ENCODE data around the gene KCNIP4.
"Not testable (repeated sequence)": the region's sequence is repeated elsewhere in the genome, so short reads cannot be mapped to it uniquely, and the experiment has no call there.

The KCNIP4 gene

DNA sequence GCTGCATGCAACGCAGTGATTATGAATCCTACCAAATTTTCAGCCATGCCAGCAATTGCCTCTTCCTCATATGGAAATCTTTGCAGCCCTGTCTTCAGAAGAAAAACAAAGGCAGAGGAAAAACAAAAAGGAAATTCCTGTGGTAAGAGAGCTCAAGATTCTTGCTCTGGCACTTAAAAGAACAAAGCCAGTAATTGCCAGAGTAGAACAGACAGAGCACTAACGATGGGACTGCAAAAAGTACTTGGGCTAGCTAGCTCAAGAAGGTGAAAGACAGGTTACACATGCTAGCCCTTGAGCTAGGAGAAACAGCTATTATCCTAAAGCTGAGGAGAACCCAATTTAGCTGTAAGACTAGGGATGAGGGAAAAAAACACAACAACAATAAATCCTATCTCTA, 582.3 kb downstream of the KCNIP4 start:
- Histone ChIP-seq H3K4me3 (replicated peaks; ENCODE audit: insufficient read depth, low read length) (no peak overlapping the region), H3K27ac (replicated peaks) (no peak overlapping the region), H3K27me3 (ENCODE audit: insufficient read depth, poor library complexity, severe bottlenecking) (no peaks in the 10 kb centered on the region)
- TF ChIP-seq POLR2AphosphoS5 (IDR thresholded peaks at IDR 0.05; ENCODE audit: low read depth) (no peak), GABPA (IDR thresholded peaks at IDR 0.05; ENCODE audit: low read depth) (no peak)
- DNase-seq (ENCODE audit: low read depth in 1 of 2, low spot score in 1 of 2), result no peak

DNA sequence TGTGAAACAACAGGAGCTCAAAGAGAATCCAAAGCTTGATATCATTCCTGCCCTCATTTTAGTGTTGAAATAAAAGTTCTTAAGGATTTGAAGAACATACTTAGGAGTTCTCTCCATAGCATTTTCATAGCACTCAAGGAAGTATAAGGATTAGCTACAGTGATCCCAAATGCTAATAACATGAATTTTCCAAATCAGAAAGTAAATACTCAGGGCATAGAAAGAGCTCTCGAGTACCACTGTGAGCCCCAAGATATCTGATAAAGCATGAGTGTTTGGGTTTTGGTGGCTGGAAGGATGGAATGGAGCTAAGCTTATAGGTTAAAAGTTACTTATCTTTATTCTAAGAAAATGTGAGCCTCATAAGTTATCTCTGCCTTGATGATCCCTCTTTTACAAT, 584.9 kb downstream of the KCNIP4 start:
- no peak for DNase-seq (ENCODE audit: low read depth in 1 of 2, low spot score in 1 of 2)
- H3K4me3 ChIP-seq (replicated peaks; ENCODE audit: insufficient read depth, low read length), result no peak overlapping the region
- H3K27me3 ChIP-seq (ENCODE audit: insufficient read depth, poor library complexity, severe bottlenecking), result no peaks in the 10 kb centered on the region
- no peak overlapping the region for H3K27ac ChIP-seq (replicated peaks)
- TF ChIP-seq, protein P1, sequence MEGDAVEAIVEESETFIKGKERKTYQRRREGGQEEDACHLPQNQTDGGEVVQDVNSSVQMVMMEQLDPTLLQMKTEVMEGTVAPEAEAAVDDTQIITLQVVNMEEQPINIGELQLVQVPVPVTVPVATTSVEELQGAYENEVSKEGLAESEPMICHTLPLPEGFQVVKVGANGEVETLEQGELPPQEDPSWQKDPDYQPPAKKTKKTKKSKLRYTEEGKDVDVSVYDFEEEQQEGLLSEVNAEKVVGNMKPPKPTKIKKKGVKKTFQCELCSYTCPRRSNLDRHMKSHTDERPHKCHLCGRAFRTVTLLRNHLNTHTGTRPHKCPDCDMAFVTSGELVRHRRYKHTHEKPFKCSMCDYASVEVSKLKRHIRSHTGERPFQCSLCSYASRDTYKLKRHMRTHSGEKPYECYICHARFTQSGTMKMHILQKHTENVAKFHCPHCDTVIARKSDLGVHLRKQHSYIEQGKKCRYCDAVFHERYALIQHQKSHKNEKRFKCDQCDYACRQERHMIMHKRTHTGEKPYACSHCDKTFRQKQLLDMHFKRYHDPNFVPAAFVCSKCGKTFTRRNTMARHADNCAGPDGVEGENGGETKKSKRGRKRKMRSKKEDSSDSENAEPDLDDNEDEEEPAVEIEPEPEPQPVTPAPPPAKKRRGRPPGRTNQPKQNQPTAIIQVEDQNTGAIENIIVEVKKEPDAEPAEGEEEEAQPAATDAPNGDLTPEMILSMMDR (IDR thresholded peaks at IDR 0.05; ENCODE audit: insufficient read depth, low read length), result no peak
- TF ChIP-seq GABPA (IDR thresholded peaks at IDR 0.05; ENCODE audit: low read depth), result no peak
- no peak for TF ChIP-seq POLR2AphosphoS5 (IDR thresholded peaks at IDR 0.05; ENCODE audit: low read depth)
- no peak for TF ChIP-seq SPI1 (IDR thresholded peaks at IDR 0.05; ENCODE audit: borderline replicate concordance, low read depth)

DNA sequence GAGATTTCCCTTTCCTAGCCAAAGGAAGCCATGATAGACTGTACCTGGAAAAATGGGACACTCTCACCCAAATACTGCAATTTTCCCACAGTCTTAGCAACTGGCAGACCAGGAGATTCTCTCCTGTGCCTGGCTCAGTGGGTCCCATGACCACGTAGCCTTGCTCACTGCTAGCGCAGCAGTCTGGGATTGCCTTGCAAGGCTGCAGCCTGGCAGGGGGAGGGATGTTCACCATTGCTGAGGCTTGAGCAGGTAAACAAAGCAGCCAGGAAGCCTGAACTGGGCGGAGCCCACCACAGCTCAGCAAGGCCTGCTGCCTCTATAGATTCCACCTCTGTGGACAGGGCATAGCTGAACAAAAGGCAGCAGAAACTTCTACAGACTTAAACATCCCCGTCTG, 596.2 kb downstream of the KCNIP4 start:
- not testable (repeated sequence) for H3K27ac ChIP-seq (replicated peaks); H3K4me3 ChIP-seq (replicated peaks; ENCODE audit: insufficient read depth, low read length); H3K27me3 ChIP-seq (ENCODE audit: insufficient read depth, poor library complexity, severe bottlenecking); DNase-seq (ENCODE audit: low read depth in 1 of 2, low spot score in 1 of 2)

DNA sequence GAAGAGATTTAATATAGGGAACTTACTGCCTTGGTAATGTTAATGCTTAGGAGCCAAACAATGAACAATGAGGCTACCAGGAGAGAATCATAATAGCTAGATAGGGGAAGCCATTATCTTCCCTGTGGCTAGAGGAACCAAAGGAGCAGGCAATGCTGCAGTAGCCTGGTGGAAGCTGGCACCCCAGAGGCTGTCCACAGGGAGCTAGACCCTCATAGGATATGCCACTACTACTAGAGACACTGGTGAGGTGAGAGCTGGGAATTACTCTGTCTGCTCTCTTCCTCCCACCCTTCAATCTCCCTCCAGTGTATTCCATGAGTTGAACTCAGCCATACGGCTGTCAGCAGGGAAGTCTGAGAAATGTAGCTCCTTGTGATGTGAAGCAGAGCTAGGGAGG, 601.4 kb downstream of the KCNIP4 start:
- TF ChIP-seq, protein P1 (IDR thresholded peaks at IDR 0.05; ENCODE audit: insufficient read depth, low read length), result no peak
- TF ChIP-seq SPI1 (IDR thresholded peaks at IDR 0.05; ENCODE audit: borderline replicate concordance, low read depth) (no peak), POLR2AphosphoS5 (IDR thresholded peaks at IDR 0.05; ENCODE audit: low read depth) (no peak), GABPA (IDR thresholded peaks at IDR 0.05; ENCODE audit: low read depth) (no peak)
- TF ChIP-seq, protein P2, sequence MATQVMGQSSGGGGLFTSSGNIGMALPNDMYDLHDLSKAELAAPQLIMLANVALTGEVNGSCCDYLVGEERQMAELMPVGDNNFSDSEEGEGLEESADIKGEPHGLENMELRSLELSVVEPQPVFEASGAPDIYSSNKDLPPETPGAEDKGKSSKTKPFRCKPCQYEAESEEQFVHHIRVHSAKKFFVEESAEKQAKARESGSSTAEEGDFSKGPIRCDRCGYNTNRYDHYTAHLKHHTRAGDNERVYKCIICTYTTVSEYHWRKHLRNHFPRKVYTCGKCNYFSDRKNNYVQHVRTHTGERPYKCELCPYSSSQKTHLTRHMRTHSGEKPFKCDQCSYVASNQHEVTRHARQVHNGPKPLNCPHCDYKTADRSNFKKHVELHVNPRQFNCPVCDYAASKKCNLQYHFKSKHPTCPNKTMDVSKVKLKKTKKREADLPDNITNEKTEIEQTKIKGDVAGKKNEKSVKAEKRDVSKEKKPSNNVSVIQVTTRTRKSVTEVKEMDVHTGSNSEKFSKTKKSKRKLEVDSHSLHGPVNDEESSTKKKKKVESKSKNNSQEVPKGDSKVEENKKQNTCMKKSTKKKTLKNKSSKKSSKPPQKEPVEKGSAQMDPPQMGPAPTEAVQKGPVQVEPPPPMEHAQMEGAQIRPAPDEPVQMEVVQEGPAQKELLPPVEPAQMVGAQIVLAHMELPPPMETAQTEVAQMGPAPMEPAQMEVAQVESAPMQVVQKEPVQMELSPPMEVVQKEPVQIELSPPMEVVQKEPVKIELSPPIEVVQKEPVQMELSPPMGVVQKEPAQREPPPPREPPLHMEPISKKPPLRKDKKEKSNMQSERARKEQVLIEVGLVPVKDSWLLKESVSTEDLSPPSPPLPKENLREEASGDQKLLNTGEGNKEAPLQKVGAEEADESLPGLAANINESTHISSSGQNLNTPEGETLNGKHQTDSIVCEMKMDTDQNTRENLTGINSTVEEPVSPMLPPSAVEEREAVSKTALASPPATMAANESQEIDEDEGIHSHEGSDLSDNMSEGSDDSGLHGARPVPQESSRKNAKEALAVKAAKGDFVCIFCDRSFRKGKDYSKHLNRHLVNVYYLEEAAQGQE (IDR thresholded peaks at IDR 0.05; ENCODE audit: insufficient replicate concordance, low read depth), result no peak
- no peak overlapping the region for H3K4me3 ChIP-seq (replicated peaks; ENCODE audit: insufficient read depth, low read length)
- H3K27me3 ChIP-seq (ENCODE audit: insufficient read depth, poor library complexity, severe bottlenecking), result no peaks in the 10 kb centered on the region
- no peak for DNase-seq (ENCODE audit: low read depth in 1 of 2, low spot score in 1 of 2)
- no peak overlapping the region for H3K27ac ChIP-seq (replicated peaks)

DNA sequence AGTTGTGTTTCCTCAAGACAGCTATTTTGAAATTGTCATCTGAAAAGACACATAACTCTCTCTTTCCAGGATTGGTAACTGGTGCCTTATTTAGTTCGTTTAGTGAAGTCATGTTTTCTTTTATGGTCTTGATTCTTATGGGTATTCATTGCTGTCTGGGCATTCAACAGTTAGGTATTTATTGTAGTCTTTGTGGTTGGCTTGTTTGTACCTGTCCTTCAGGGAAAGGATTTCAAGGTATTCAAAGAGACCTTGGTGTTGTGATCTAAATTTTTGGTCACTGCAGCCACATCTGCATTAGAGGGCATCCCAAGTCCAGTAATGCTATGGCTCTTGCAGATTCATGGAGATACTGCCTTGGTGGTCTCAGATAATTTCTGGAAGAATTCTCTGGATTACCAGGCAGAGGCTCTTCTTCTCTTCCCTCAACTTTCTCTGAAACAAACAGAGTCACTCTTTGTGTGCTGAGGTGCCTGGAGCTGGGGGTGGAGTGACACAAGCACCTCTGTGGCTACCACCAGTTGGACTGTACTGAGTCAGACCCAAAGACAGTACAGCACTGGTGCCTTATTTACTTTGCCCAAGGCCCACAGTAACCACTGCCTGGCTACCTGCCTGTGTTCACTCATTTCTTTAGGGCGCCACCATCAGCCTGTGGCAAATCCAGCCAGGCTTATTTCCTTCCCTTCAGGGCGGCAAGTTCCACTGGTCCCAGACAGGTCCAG, 620.4 kb downstream of the KCNIP4 start:
- no peaks in the 10 kb centered on the region for H3K27me3 ChIP-seq (ENCODE audit: insufficient read depth, poor library complexity, severe bottlenecking)

More for the DNA sequence above, 620.4 kb downstream of the KCNIP4 start:
- Histone ChIP-seq H3K27ac (replicated peaks) (no peak overlapping the region), H3K4me3 (replicated peaks; ENCODE audit: insufficient read depth, low read length) (no peak overlapping the region)
- DNase-seq (ENCODE audit: low read depth in 1 of 2, low spot score in 1 of 2), result no peak
- TF ChIP-seq POLR2AphosphoS5 (IDR thresholded peaks at IDR 0.05; ENCODE audit: low read depth), result no peak
- TF ChIP-seq GABPA (IDR thresholded peaks at IDR 0.05; ENCODE audit: low read depth), result no peak
- no peak for TF ChIP-seq SPI1 (IDR thresholded peaks at IDR 0.05; ENCODE audit: borderline replicate concordance, low read depth)
- TF ChIP-seq, protein P1 (IDR thresholded peaks at IDR 0.05; ENCODE audit: insufficient read depth, low read length), result no peak
- TF ChIP-seq, protein P2 (IDR thresholded peaks at IDR 0.05; ENCODE audit: insufficient replicate concordance, low read depth), result no peak

Data from HL-60 (cell line).